GM15510 (cell line): ENCODE data around the gene SET.

Experiments used
- POLR2A ChIP-seq: IDR thresholded peaks from 3 replicates; pipeline ENCODE4 v1.6.1; 2011; ENCODE audit warnings: borderline replicate concordance; ENCODE audit not compliant: insufficient read length; ENCODE audit errors: extremely low read depth

The SET gene

DNA sequence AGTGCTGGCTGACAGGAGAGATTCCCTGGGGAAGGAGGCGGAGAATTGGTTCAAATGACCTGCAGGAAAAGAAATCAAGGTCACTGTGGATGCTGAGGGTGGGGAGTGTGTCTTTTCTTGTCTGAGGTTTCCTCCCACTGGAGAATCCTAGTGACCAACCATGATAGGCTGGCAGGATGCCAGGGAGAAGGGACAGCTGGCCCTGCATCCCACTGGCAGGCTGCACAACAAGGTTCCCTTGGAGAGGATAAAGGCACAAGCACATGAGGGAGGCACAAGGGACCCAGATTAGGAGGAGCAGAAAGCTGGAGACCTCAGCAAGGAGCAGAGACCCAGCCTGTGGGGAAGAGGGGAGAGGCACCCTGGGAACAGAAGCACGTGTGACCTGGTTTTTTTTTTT, 46.4 kb downstream of the SET start:
- TF ChIP-seq POLR2A = no peak

DNA sequence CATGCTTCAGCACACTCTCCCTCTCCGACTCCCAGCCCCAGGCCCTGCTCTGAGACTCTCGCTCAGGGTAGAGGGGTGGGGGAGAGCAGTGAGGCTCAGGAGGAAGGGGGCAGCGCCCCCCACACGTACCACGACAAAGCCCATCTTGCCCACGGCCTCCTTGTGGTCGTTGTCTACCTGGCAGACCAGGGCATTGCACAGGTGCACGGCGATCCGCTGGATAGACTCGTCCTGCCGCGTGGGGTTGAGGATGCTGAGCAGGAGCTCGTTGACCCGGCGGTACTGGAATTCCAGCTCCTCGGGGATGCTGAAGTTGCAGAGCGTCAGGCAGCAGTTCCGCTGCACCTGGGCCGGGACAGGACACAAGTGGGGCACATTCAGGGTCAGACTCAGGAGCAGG, 53.4 kb downstream of the SET start:
- no peak for TF ChIP-seq POLR2A

DNA sequence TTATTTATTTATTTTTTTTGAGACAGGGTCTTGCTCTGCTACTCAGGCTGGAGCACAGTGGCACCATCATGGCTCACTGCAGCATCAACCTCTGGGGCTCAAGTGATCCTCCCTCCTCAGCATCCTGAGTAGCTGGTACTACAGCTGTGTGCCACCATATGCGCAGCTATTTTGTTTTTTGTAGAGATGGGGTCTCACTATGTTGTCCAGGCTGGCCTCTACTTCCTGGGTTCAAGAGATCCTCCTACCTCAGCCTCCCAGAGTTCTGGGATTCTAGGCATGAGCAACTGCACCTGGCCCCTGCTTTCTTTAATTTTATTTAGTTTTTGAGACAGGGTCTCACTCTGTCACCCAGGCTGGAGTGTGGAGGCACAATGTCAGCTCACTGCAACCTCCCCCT, 54.4 kb downstream of the SET start:
- TF ChIP-seq POLR2A = no peak
